ENCODE data around the gene DCAF5.

GRCh38 chr14:69139743-69140142 is 13.2 kb downstream of the DCAF5 start:
- TF ChIP-seq CTCF (IDR thresholded peaks at IDR 0.05) = no peak
- no peak for TF ChIP-seq POLR2A (IDR thresholded peaks at IDR 0.05)
- no peak for TF ChIP-seq POLR2AphosphoS5 (IDR thresholded peaks at IDR 0.05)
- TF ChIP-seq EP300 (IDR thresholded peaks at IDR 0.05; ENCODE audit: low read depth) = no peak

Data from transverse colon (tissue), 4 donors.